Esophagus squamous epithelium (tissue), 5 donors: ENCODE data around the gene NEIL1. TPM values are rescaled to one million over a fixed set of nuclear protein-coding genes. Genes with fewer than 3 reads are reported as not detected.
A peak's percentile ranks its signal among the peaks of the same experiment; 100 is the strongest.
"Not testable (repeated sequence)": the region's sequence is repeated elsewhere in the genome, so short reads cannot be mapped to it uniquely, and the experiment has no call there.

Experiments
- DNase-seq: peaks from one replicate; lab custom pipeline; 2025; lab: John Stamatoyannopoulos, UW
- H3K27ac ChIP-seq, 4 donors: fragments of 200-600 bp; sonication (generic); one replicate each; pipeline ENCODE4 v1.5.1; 2016 to 2019; ENCODE audit warnings: mild to moderate bottlenecking in 1 of 4
- H3K27me3 ChIP-seq, 4 donors: fragments of 200-600 bp; sonication (generic); 1 replicate in 3 of 4; 2 replicates in 1 of 4; pipeline versions ENCODE4 v1.5.1 to v1.6.0; 2017 to 2021; ENCODE audit warnings: antibody characterized with exemption in 1 of 4
- H3K36me3 ChIP-seq, 3 donors: fragments of 200-600 bp; sonication (generic); one replicate each; pipeline ENCODE4 v1.5.1; 2016 to 2019
- H3K4me1 ChIP-seq, 3 donors: fragments of 200-600 bp; sonication (generic); one replicate each; pipeline ENCODE4 v1.5.1; 2017 to 2019
- H3K4me3 ChIP-seq, 4 donors: fragments of 200-600 bp; sonication (generic); 1 replicate in 3 of 4; 2 replicates in 1 of 4; pipeline ENCODE4 v1.5.1; 2016 to 2019; ENCODE audit warnings: mild to moderate bottlenecking in 2 of 4, moderate library complexity in 1 of 4
- H3K9me3 ChIP-seq, 3 donors: fragments of 200-600 bp; sonication (generic); one replicate each; pipeline ENCODE4 v1.5.1; 2016 to 2019
- POLR2A ChIP-seq, 4 donors: fragments of 450-650 bp; IDR thresholded peaks; one replicate each; pipeline ENCODE4 v1.6.1; 2017; ENCODE audit warnings: antibody characterized with exemption in 4 of 4, mild to moderate bottlenecking in 4 of 4, moderate library complexity in 3 of 4
- WGBS, 2 donors: methylation state at CpG; one replicate each; pipeline ENCODE4 v1.1.5; 2018; 5-methylcytosine and 5-hydroxymethylcytosine counted together
- intact Hi-C: fragments of 100-400 bp; cut with DNase I; formaldehyde crosslinking; loops from one replicate; pipeline ENCODE4 v1.15.0; 2022
- total RNA-seq, 4 donors: library from RNA; depleted of rRNA; stranded (reverse); fragments of >200 nt; gene quantifications; one replicate each; pipeline ENCODE4 v1.1.0, GENCODE V29; 2016
- TF ChIP-seq, protein P1 (sequence below), 6 experiments: fragments of 450-650 bp in 4 of 6; fragments of 200-600 bp in 2 of 6; sonication (generic) in 2 of 6; IDR thresholded peaks; one replicate each; pipeline ENCODE4 v1.5.1; 2016 to 2019; ENCODE audit warnings: antibody characterized with exemption in 6 of 6, mild to moderate bottlenecking in 4 of 6, moderate library complexity in 4 of 6
- donor health status: DM: yes; HTN: yes; CAD: no.

Gene NEIL1
- total RNA-seq, 4 donors from 2014 or later = 7.9 to 58.0 (median 10.9) TPM

DNA sequence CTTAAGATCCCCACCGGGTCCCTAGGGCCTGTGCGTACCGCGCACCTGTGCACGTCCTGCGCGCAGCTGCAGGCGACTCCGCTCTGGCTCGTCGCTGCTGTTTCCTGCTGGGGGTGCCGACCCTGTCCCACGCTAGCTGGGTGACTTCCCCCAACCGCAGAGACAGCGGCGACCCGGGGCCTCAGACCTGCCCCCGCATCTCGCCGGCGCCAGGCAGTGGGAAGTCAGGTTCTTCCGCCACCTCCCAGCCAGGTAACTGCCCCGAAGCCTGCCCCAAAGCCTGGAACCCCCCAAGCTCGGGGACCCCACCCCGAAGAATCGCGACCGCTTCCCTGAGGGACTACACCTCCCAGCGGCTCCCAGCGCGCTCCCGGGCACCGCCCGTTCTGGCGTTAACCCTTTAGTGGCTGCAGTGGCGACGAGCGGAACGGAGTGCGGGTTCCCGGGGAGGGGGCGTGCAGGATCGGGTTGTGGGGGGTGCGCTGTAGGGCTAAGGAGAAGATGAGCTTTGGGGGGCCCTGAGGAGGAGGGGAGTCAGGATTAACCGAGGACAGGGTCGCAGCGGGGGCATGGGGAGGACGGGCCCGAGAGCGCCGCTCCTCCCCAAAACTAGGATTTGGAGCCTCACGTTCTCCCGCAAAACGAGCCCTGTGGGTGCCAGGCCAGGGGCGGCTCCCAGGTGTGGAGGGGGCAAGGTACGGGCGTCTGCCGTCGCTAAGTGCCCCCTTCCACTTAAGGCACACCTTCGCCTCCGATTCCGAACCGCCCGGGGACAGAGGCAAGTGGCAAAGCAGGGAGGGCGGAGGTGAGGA, 589 bp downstream of the NEIL1 start:
- 0% methylated on average over 10 of the region's 65 CpGs; no CpG with 5 or more reads in 1 of the 2 donors for WGBS, 2 donors
- Histone ChIP-seq H3K27ac (peak overlapping the region; percentile 77 to 88 (median 84)), H3K4me3 (peak overlapping the region; percentile 71 to 89 (median 80)), H3K27me3 (no peaks in the 10 kb centered on the region), H3K4me1 (peaks cover 11 to 48% (median 14%) of the 10 kb centered on the region in 3 donors), H3K9me3 (peaks cover 0 to 4% (median 0%) of the 10 kb centered on the region in 3 donors), H3K36me3 (no peaks in the 10 kb centered on the region)
- intact Hi-C loops = no loop called here
- TF ChIP-seq POLR2A (IDR thresholded peaks at IDR 0.05) = peak in 2 of 4 donors; percentile 10 to 31
- TF ChIP-seq, protein P1, sequence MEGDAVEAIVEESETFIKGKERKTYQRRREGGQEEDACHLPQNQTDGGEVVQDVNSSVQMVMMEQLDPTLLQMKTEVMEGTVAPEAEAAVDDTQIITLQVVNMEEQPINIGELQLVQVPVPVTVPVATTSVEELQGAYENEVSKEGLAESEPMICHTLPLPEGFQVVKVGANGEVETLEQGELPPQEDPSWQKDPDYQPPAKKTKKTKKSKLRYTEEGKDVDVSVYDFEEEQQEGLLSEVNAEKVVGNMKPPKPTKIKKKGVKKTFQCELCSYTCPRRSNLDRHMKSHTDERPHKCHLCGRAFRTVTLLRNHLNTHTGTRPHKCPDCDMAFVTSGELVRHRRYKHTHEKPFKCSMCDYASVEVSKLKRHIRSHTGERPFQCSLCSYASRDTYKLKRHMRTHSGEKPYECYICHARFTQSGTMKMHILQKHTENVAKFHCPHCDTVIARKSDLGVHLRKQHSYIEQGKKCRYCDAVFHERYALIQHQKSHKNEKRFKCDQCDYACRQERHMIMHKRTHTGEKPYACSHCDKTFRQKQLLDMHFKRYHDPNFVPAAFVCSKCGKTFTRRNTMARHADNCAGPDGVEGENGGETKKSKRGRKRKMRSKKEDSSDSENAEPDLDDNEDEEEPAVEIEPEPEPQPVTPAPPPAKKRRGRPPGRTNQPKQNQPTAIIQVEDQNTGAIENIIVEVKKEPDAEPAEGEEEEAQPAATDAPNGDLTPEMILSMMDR (IDR thresholded peaks at IDR 0.05) = no peak
- DNase-seq = peak; percentile 31

GRCh38 chr15:75348034-75348561, 1.3 kb downstream of the NEIL1 start:
- TF ChIP-seq POLR2A (IDR thresholded peaks at IDR 0.05) = no peak
- TF ChIP-seq, protein P1 (IDR thresholded peaks at IDR 0.05) = no peak
- H3K27ac ChIP-seq = peak overlapping the region; percentile 77 to 88 (median 84)
- H3K36me3 ChIP-seq = no peaks in the 10 kb centered on the region
- peak overlapping the region; percentile 71 to 89 (median 80) for H3K4me3 ChIP-seq
- no peaks in the 10 kb centered on the region for H3K27me3 ChIP-seq
- no peak for DNase-seq
- 8 to 9% methylated on average over 3 to 4 of the region's 45 CpGs for WGBS, 2 donors
- peaks cover 0 to 4% (median 0%) of the 10 kb centered on the region in 3 donors for H3K9me3 ChIP-seq
- H3K4me1 ChIP-seq = peaks cover 11 to 48% (median 14%) of the 10 kb centered on the region in 3 donors
- intact Hi-C loops = no loop called here

- intact Hi-C loops = no loop called here
- H3K9me3 ChIP-seq = peaks cover 0 to 4% (median 0%) of the 10 kb centered on the region in 3 donors
- WGBS, 2 donors = 3 to 22% methylated on average over 8 to 19 of the region's 46 CpGs
- H3K36me3 ChIP-seq = peaks cover 0 to under 1% (median 0%) of the 10 kb centered on the region in 3 donors
- H3K4me1 ChIP-seq = peaks cover 11 to 45% (median 14%) of the 10 kb centered on the region in 3 donors
- H3K27me3 ChIP-seq = no peaks in the 10 kb centered on the region
- peak overlapping the region; percentile 71 to 89 (median 80) for H3K4me3 ChIP-seq
- peak overlapping the region; percentile 77 to 88 (median 84) for H3K27ac ChIP-seq
- TF ChIP-seq POLR2A (IDR thresholded peaks at IDR 0.05) = no peak
- TF ChIP-seq, protein P1 (IDR thresholded peaks at IDR 0.05) = no peak
- DNase-seq = no peak
Observed at GRCh38 chr15:75348562-75349350, 1.9 kb downstream of the NEIL1 start.

DNA sequence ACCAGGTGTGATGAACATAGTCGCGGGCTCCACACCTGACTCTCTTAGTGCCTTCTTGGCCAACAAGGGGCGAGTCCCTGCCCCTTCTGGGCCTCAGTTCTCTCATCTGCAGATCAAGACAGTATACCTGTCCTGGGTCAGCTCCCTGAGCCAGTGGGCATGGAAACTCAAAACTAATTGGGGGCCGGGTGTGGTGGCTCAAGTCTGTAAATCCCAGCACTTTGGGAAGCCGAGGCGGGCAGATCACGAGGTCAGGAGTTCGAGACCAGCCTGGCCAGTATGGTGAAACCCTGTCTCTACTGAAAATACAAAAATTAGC, 2.5 kb downstream of the NEIL1 start:
- intact Hi-C loops = not testable (repeated sequence)

GRCh38 chr15:75349851-75350588, 3.2 kb downstream of the NEIL1 start:
- Histone ChIP-seq H3K27ac (no peak overlapping the region), H3K4me3 (no peak overlapping the region), H3K4me1 (peaks cover 11 to 41% (median 14%) of the 10 kb centered on the region in 3 donors), H3K27me3 (no peaks in the 10 kb centered on the region), H3K36me3 (peaks cover 0 to 13% (median 4%) of the 10 kb centered on the region in 3 donors), H3K9me3 (peaks cover 0 to 4% (median 0%) of the 10 kb centered on the region in 3 donors)
- TF ChIP-seq, protein P1 (IDR thresholded peaks at IDR 0.05) = no peak
- no peak for TF ChIP-seq POLR2A (IDR thresholded peaks at IDR 0.05)
- no peak for DNase-seq
- intact Hi-C loops = no loop called here
- WGBS, 2 donors = 49 to 77% methylated on average over 8 to 9 of the region's 9 CpGs

More for the DNA sequence above, 2.5 kb downstream of the NEIL1 start:
- Histone ChIP-seq H3K4me3 (peak overlapping the region in 2 of 4 donors; percentile 71 to 85), H3K4me1 (peaks cover 11 to 41% (median 14%) of the 10 kb centered on the region in 3 donors)
- 90 to 97% methylated on average over 2 to 5 of the region's 8 CpGs for WGBS, 2 donors
- DNase-seq, H3K36me3 ChIP-seq, H3K27ac ChIP-seq, H3K9me3 ChIP-seq, H3K27me3 ChIP-seq: not testable (repeated sequence)
